ENCODE measurements around the gene NAA60. TPM values are rescaled to one million over a fixed set of nuclear protein-coding genes. Genes with fewer than 3 reads are reported as not detected.

NAA60 gene
- total and polyA plus RNA-seq, 4 donors = 11.3 to 41.3 (median 25.6) TPM

GRCh38 chr16:3480901-3481695 is 37.6 kb downstream of the NAA60 start:
- no peaks in the 10 kb centered on the region for H3K9me3 ChIP-seq (ENCODE audit: control insufficient read depth in 4 of 4, low read length in 3 of 4)
- no peaks in the 10 kb centered on the region for H3K27me3 ChIP-seq (ENCODE audit: control insufficient read depth in 4 of 4, insufficient read depth in 4 of 4, low read length in 3 of 4)
- no peak overlapping the region for H3K4me3 ChIP-seq (ENCODE audit: low read depth in 1 of 3, low read length in 3 of 3)

More at GRCh38 chr16:3480901-3481695, 37.6 kb downstream of the NAA60 start:
- H3K36me3 ChIP-seq (ENCODE audit: control insufficient read depth in 4 of 4, insufficient read depth in 3 of 4, low read depth in 1 of 4, low read length in 3 of 4) = peaks cover 22 to 59% (median 42%) of the 10 kb centered on the region in 4 donors
- DNase-seq (ENCODE audit: low spot score) = no peak
- 79% methylated on average over 18 of the region's 18 CpGs for WGBS
- no peak overlapping the region for H3K9ac ChIP-seq (ENCODE audit: low read depth in 1 of 2, low read length in 2 of 2)
- H3K4me1 ChIP-seq (ENCODE audit: control insufficient read depth in 4 of 4, insufficient read depth in 4 of 4, low read length in 3 of 4) = no peaks in the 10 kb centered on the region
- TF ChIP-seq TAF1 (conservative IDR thresholded peaks at IDR 0.05) (no peak), RXRA (IDR thresholded peaks at IDR 0.05) (no peak), REST (IDR thresholded peaks at IDR 0.05) (no peak), ZBTB33 (IDR thresholded peaks at IDR 0.05) (no peak), SP1 (IDR thresholded peaks at IDR 0.05) (no peak), HNF4G (IDR thresholded peaks at IDR 0.05) (no peak), EGR1 (IDR thresholded peaks at IDR 0.05; ENCODE audit: low read depth in 2 of 2) (no peak), ATF3 (IDR thresholded peaks at IDR 0.05) (no peak), MAX (IDR thresholded peaks at IDR 0.05) (no peak), CTCF (IDR thresholded peaks at IDR 0.05; ENCODE audit: low read depth, low read length, missing input control) (no peak), NR2F2 (IDR thresholded peaks at IDR 0.05) (no peak), RAD21 (IDR thresholded peaks at IDR 0.05) (no peak), GABPA (IDR thresholded peaks at IDR 0.05 in 1 of 2, conservative IDR thresholded peaks at IDR 0.05 in 1 of 2) (no peak), FOXA2 (IDR thresholded peaks at IDR 0.05) (no peak), HNF4A (conservative IDR thresholded peaks at IDR 0.05) (no peak), YY1 (IDR thresholded peaks at IDR 0.05) (no peak), JUND (IDR thresholded peaks at IDR 0.05) (no peak), FOXA1 (IDR thresholded peaks at IDR 0.05) (no peak)
- no peak overlapping the region for H3K27ac ChIP-seq (ENCODE audit: low read depth in 1 of 2, low read length in 2 of 2)

Data from liver (tissue), 9 donors.